ENCODE results near the gene ZBTB5. TPM values are rescaled to one million over a fixed set of nuclear protein-coding genes. Genes with fewer than 3 reads are reported as not detected.
"Not testable (repeated sequence)": the region's sequence is repeated elsewhere in the genome, so short reads cannot be mapped to it uniquely, and the experiment has no call there.

The ZBTB5 gene
- total and polyA plus RNA-seq, 2 donors (not counting 3 experiments of a cell fraction or from before 2014, with no cell fraction given), result 10.0 to 13.7 TPM

DNA sequence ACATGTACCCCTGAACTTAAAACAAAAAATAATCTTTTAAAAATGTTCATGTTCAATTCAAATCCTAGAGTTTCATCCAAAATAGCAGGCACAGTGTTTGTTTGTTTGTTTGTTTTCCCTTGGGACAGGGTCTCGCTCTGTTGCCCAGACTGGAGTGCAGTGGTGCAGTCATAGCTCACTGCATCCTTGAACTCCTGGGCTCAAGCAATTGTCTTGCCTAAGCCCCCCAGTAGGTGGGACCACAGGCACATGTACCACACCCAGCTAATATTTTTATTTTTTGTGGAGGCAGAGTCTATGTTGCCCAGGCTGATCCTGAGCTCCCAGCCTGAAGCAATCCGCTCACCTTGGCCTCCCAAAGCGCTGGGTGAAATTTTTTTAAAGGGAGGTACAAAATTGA is 15.5 kb upstream of the ZBTB5 start:
- Histone ChIP-seq H4K20me1 (replicated peaks; ENCODE audit: control insufficient read depth, extremely low read depth, insufficient read depth, low read length) (no peaks in the 10 kb centered on the region), H3K4me1 (ENCODE audit: control insufficient read depth, extremely low read depth, insufficient read depth, low read length) (peaks cover 2% of the 10 kb centered on the region), H3K79me2 (ENCODE audit: control insufficient read depth, insufficient read depth, low read length) (no peaks in the 10 kb centered on the region), H3K9ac (replicated peaks; ENCODE audit: extremely low read depth, insufficient read depth, low read length) (no peak overlapping the region), H3K4me2 (ENCODE audit: insufficient read depth, low read length) (no peak overlapping the region), H3K36me3 (ENCODE audit: control insufficient read depth in 2 of 2, extremely low read depth in 1 of 2, insufficient read depth in 2 of 2, low read length in 2 of 2) (no peaks in the 10 kb centered on the region), H3K9me1 (replicated peaks; ENCODE audit: control insufficient read depth, extremely low read depth, insufficient read depth, low read length) (no peaks in the 10 kb centered on the region), H3K9me3 (replicated peaks; ENCODE audit: control insufficient read depth, insufficient read depth, low read length) (no peaks in the 10 kb centered on the region), H3K27ac (ENCODE audit: insufficient read depth, low read depth, low read length) (no peak overlapping the region), H3K4me3 (replicated peaks in 1 of 3; ENCODE audit: insufficient read depth in 1 of 3, low read depth in 1 of 3, low read length in 3 of 3) (no peak overlapping the region), H2AFZ (ENCODE audit: low read depth, low read length) (no peak overlapping the region), H3K27me3 (ENCODE audit: control insufficient read depth in 2 of 2, insufficient read depth in 2 of 2, low read length in 2 of 2) (peaks cover 8 to 15% of the 10 kb centered on the region in 2 experiments)
- ChIA-PET CTCF (interaction anchor here (1.0 to 2.3 kb wide), 5 partner anchors 101 to 920 kb away, joined by 3 to 10 read pairs (median 6); no protein-coding TSS in a partner anchor), POLR2A (no interaction called here)
- BruUV-seq (replicated peaks), result no TSS peak
- no peak for FAIRE-seq
- intact Hi-C loops (cut with micrococcal nuclease) (loop anchor here (5.0 to 10.0 kb wide), 2 partner anchors 304 to 782 kb away; partner anchors contain the start of gene EXOSC3), dilution Hi-C loops (cut with MboI; ENCODE audit: extremely low pct_ligation_motif_present, low sequenced_read_pairs) (no loop called here)
- TF ChIP-seq GATA2 (IDR thresholded peaks at IDR 0.05; ENCODE audit: insufficient read depth, insufficient read length, low read depth, low read length) (no peak), POLR2A (IDR thresholded peaks at IDR 0.05; ENCODE audit: low read depth, low read length) (no peak), MYC (IDR thresholded peaks at IDR 0.05; ENCODE audit: low read depth, low read length) (no peak), EZH2 (IDR thresholded peaks at IDR 0.05; ENCODE audit: borderline replicate concordance, low read depth, low read length, severe bottlenecking) (no peak), FOS (IDR thresholded peaks at IDR 0.05; ENCODE audit: borderline replicate concordance, insufficient read depth, low read length) (no peak), JUN (IDR thresholded peaks at IDR 0.05; ENCODE audit: borderline replicate concordance, insufficient read depth, insufficient read length, low read depth) (no peak), POLR2AphosphoS5 (IDR thresholded peaks at IDR 0.05; ENCODE audit: insufficient read depth, low read depth, low read length) (no peak)
- TF ChIP-seq, protein P1, sequence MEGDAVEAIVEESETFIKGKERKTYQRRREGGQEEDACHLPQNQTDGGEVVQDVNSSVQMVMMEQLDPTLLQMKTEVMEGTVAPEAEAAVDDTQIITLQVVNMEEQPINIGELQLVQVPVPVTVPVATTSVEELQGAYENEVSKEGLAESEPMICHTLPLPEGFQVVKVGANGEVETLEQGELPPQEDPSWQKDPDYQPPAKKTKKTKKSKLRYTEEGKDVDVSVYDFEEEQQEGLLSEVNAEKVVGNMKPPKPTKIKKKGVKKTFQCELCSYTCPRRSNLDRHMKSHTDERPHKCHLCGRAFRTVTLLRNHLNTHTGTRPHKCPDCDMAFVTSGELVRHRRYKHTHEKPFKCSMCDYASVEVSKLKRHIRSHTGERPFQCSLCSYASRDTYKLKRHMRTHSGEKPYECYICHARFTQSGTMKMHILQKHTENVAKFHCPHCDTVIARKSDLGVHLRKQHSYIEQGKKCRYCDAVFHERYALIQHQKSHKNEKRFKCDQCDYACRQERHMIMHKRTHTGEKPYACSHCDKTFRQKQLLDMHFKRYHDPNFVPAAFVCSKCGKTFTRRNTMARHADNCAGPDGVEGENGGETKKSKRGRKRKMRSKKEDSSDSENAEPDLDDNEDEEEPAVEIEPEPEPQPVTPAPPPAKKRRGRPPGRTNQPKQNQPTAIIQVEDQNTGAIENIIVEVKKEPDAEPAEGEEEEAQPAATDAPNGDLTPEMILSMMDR (IDR thresholded peaks at IDR 0.05; ENCODE audit: extremely low read depth in 1 of 2, insufficient read depth in 1 of 2, low read depth in 1 of 2, low read length in 2 of 2), result no peak
- TF ChIP-seq, protein P2, sequence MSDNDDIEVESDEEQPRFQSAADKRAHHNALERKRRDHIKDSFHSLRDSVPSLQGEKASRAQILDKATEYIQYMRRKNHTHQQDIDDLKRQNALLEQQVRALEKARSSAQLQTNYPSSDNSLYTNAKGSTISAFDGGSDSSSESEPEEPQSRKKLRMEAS (IDR thresholded peaks at IDR 0.05; ENCODE audit: insufficient read depth, insufficient read length), result no peak
- no peak for DNase-seq (ENCODE audit: low read depth, low spot score)

DNA sequence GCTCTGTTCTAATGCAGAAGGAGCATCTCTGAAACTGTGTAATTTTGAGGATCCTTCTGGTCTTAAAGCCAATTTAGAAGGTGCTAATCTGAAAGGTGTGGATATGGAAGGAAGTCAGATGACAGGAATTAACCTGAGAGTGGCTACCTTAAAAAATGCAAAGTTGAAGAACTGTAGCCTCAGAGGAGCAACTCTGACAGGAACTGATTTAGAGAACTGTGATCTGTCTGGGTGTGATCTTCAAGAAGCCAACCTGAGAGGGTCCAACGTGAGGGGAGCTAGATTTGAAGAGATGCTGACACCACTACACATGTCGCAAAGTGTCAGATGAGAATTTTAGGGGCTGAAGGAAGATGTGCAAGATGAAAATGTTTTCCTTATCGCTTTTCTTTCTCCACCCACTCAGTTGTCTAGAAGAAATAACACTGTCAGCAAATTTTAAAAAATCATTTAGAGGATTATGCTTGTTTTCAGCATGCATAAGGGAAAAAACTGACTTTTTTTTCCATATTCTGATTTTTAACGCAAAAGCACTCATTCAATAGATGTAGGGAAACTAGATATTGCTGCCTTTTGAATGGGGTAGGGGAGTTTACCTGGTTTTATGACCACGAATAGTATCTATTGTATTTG is 12.9 kb upstream of the ZBTB5 start:
- peaks cover 8 to 15% of the 10 kb centered on the region in 2 experiments for H3K27me3 ChIP-seq (ENCODE audit: control insufficient read depth in 2 of 2, insufficient read depth in 2 of 2, low read length in 2 of 2)
- H2AFZ ChIP-seq (ENCODE audit: low read depth, low read length); dilution Hi-C loops (cut with MboI; ENCODE audit: extremely low pct_ligation_motif_present, low sequenced_read_pairs); H3K79me2 ChIP-seq (ENCODE audit: control insufficient read depth, insufficient read depth, low read length); H3K9ac ChIP-seq (replicated peaks; ENCODE audit: extremely low read depth, insufficient read depth, low read length); POLR2A ChIA-PET; H3K4me3 ChIP-seq (replicated peaks in 1 of 3; ENCODE audit: insufficient read depth in 1 of 3, low read depth in 1 of 3, low read length in 3 of 3); H3K9me1 ChIP-seq (replicated peaks; ENCODE audit: control insufficient read depth, extremely low read depth, insufficient read depth, low read length); FAIRE-seq; H3K9me3 ChIP-seq (replicated peaks; ENCODE audit: control insufficient read depth, insufficient read depth, low read length); H3K4me1 ChIP-seq (ENCODE audit: control insufficient read depth, extremely low read depth, insufficient read depth, low read length); H3K36me3 ChIP-seq (ENCODE audit: control insufficient read depth in 2 of 2, extremely low read depth in 1 of 2, insufficient read depth in 2 of 2, low read length in 2 of 2); DNase-seq (ENCODE audit: low read depth, low spot score); H4K20me1 ChIP-seq (replicated peaks; ENCODE audit: control insufficient read depth, extremely low read depth, insufficient read depth, low read length); intact Hi-C loops (cut with micrococcal nuclease); H3K27ac ChIP-seq (ENCODE audit: insufficient read depth, low read depth, low read length); H3K4me2 ChIP-seq (ENCODE audit: insufficient read depth, low read length); BruUV-seq (replicated peaks); CTCF ChIA-PET: not testable (repeated sequence)

DNA sequence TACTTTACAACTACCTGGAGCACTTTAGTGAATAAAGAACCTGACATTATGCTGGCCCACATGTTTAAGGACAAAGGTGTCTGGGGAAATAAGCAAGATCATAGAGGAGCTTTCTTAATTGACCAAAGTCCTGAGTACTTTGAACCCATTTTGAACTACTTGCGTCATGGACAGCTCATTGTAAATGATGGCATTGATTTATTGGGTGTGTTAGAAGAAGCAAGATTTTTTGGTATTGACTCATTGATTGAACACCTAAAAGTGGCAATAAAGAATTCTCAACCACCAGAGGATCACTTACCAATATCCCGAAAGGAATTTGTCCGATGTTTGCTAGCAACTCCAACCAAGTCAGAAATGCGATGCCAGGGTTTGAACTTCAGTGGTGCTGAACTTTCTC is 12.2 kb upstream of the ZBTB5 start:
- H3K4me3 ChIP-seq (replicated peaks in 1 of 3; ENCODE audit: insufficient read depth in 1 of 3, low read depth in 1 of 3, low read length in 3 of 3); H3K79me2 ChIP-seq (ENCODE audit: control insufficient read depth, insufficient read depth, low read length); H4K20me1 ChIP-seq (replicated peaks; ENCODE audit: control insufficient read depth, extremely low read depth, insufficient read depth, low read length); CTCF ChIA-PET; H3K4me1 ChIP-seq (ENCODE audit: control insufficient read depth, extremely low read depth, insufficient read depth, low read length); FAIRE-seq; POLR2A ChIA-PET; DNase-seq (ENCODE audit: low read depth, low spot score); H3K9ac ChIP-seq (replicated peaks; ENCODE audit: extremely low read depth, insufficient read depth, low read length); H2AFZ ChIP-seq (ENCODE audit: low read depth, low read length); H3K9me3 ChIP-seq (replicated peaks; ENCODE audit: control insufficient read depth, insufficient read depth, low read length); H3K4me2 ChIP-seq (ENCODE audit: insufficient read depth, low read length); H3K36me3 ChIP-seq (ENCODE audit: control insufficient read depth in 2 of 2, extremely low read depth in 1 of 2, insufficient read depth in 2 of 2, low read length in 2 of 2); BruUV-seq (replicated peaks); intact Hi-C loops (cut with micrococcal nuclease); H3K27ac ChIP-seq (ENCODE audit: insufficient read depth, low read depth, low read length); dilution Hi-C loops (cut with MboI; ENCODE audit: extremely low pct_ligation_motif_present, low sequenced_read_pairs); H3K9me1 ChIP-seq (replicated peaks; ENCODE audit: control insufficient read depth, extremely low read depth, insufficient read depth, low read length): not testable (repeated sequence)
- peaks cover 8 to 15% of the 10 kb centered on the region in 2 experiments for H3K27me3 ChIP-seq (ENCODE audit: control insufficient read depth in 2 of 2, insufficient read depth in 2 of 2, low read length in 2 of 2)

Data from endothelial cell of umbilical vein (primary cell).